ENCODE data around the gene UNC5B.

DNA sequence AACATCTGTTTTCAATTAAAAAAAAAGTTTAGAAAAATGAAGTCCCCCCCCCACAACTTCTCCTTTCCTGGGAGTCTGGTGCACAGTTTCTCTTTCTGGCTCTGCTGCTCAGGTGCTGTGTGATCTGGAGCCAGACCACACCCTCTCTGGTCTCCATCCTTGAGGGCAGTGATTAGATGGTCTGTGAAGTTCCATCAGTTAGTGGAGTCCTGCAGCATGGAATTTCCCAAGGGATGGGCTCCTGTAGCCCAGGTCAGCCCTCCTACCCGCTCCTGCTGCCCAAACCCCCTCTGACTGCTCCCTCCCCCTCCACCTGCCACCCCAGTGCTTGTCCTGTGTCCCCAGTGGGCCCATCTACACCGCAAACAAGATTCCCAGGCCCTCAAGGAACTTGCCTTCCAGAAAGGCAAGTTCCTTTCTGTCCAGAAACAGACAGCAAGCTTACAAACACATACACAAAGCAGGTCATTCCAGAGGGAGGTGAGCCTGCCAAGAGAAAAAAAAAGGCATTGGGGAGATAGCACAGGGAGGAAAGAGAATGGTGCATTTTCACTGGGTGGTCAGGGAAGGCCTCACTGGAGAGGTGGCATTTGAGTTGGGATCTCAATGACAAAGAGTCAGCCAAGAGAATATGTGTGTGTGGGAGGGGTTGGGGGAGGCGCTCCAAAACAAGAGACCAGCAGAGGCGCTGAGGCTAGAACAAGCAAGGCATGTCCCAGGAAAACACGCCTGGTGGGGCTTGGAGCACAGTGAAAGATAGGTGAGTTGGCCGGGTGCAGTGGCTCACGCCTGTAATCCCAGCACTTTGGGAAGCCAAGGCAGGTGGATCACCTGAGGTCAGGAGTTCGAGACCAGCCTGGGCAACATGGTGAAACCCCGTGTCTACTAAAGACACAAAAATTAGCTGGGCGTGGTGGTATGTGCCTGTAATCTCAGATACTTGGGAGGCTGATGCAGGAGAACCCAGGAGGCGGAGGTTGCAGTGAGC lies 57.2 kb downstream of the UNC5B start:
- no peak for TF ChIP-seq POLR2A (IDR thresholded peaks at IDR 0.05)
- TF ChIP-seq, protein P1, sequence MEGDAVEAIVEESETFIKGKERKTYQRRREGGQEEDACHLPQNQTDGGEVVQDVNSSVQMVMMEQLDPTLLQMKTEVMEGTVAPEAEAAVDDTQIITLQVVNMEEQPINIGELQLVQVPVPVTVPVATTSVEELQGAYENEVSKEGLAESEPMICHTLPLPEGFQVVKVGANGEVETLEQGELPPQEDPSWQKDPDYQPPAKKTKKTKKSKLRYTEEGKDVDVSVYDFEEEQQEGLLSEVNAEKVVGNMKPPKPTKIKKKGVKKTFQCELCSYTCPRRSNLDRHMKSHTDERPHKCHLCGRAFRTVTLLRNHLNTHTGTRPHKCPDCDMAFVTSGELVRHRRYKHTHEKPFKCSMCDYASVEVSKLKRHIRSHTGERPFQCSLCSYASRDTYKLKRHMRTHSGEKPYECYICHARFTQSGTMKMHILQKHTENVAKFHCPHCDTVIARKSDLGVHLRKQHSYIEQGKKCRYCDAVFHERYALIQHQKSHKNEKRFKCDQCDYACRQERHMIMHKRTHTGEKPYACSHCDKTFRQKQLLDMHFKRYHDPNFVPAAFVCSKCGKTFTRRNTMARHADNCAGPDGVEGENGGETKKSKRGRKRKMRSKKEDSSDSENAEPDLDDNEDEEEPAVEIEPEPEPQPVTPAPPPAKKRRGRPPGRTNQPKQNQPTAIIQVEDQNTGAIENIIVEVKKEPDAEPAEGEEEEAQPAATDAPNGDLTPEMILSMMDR (IDR thresholded peaks at IDR 0.05): peak in 2 of 4 experiments; percentile 7 to 9
